Breast epithelium (tissue), 3 donors: ENCODE results near the gene PROM2.

Experiments
- CTCF ChIP-seq, 3 donors: fragments of 450-650 bp; IDR thresholded peaks; one replicate each; pipeline ENCODE4 v1.5.1; 2016 to 2017; ENCODE audit warnings: antibody characterized with exemption in 3 of 3, mild to moderate bottlenecking in 3 of 3, moderate library complexity in 3 of 3
- POLR2A ChIP-seq: fragments of 450-650 bp; IDR thresholded peaks from one replicate; pipeline ENCODE4 v1.6.1; 2016; ENCODE audit warnings: antibody characterized with exemption, mild to moderate bottlenecking, moderate library complexity
- POLR2AphosphoS5 ChIP-seq, 3 donors: sonication (generic); formaldehyde crosslinking; IDR thresholded peaks; one replicate each; pipeline ENCODE4 v1.6.1; 2017; ENCODE audit warnings: antibody characterized with exemption in 3 of 3

- no peak for TF ChIP-seq CTCF (IDR thresholded peaks at IDR 0.05)
- TF ChIP-seq POLR2AphosphoS5 (IDR thresholded peaks at IDR 0.05), result no peak
- no peak for TF ChIP-seq POLR2A
Observed at GRCh38 chr2:95307036-95307435, 32.8 kb downstream of the PROM2 start.
